OCI-LY1 (cell line): Measurements from ENCODE around the gene RDH14.

Experiments used
- CTCF ChIP-seq: fragments of 200-600 bp; sonication (generic), shearing (Covaris generic); IDR thresholded peaks from 2 replicates; pipeline ENCODE4 v1.5.1; 2017; ENCODE audit warnings: mild to moderate bottlenecking, antibody characterized with exemption, low read length, moderate library complexity, mixed read lengths
- EZH2 ChIP-seq: fragments of 200-600 bp; sonication (generic), shearing (Covaris generic); IDR thresholded peaks from 2 replicates; pipeline ENCODE4 v1.8.0; 2017; ENCODE audit warnings: borderline replicate concordance, mixed run types, mild to moderate bottlenecking, antibody characterized with exemption, low read length, moderate library complexity, mixed read lengths

GRCh38 chr2:18531194-18531593 lies 29.3 kb downstream of the RDH14 start:
- no peak for TF ChIP-seq CTCF
- no peak for TF ChIP-seq EZH2
